ENCODE data around the gene QDPR.

DNA sequence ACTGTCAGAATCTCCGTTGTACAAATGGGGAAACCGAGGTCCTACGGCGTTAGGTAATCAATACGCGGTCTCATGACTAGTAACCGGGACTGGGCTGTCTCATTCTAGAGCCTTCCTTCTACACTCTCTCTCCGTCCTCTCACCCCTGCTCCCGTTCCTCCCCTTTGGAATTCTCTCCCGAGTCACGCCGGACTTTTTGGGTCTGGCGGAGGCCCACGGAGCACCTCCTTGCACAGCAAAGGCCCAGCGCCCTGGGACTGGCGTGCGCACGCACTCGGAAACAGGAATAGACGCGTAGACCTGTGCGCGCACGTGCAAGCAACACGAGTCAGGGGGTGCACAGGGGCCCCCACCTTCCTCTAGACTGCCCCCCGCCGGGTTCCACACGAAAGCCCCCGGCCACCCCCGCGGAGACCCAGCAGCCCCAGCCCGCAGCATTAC, 361 bp downstream of the QDPR start:
- TF ChIP-seq CTCF (IDR thresholded peaks at IDR 0.05) (no peak), POLR2AphosphoS5 (IDR thresholded peaks at IDR 0.05) (no peak), POLR2A (IDR thresholded peaks at IDR 0.05) (no peak)
